ENCODE data around the gene HIVEP3. TPM values are rescaled to one million over a fixed set of nuclear protein-coding genes. Genes with fewer than 3 reads are reported as not detected.

The HIVEP3 gene
- total RNA-seq, 1 experiment from 2014 or later, result 0.55 TPM

- no peak for ATAC-seq
- ChIA-PET POLR2A (no interaction called here), CTCF (no interaction called here)
- H3K27me3 Mint-ChIP-seq (ENCODE audit: low read depth), result no peaks in the 10 kb centered on the region
- H3K9me3 Mint-ChIP-seq, result no peaks in the 10 kb centered on the region
- peaks cover under 1% of the 10 kb centered on the region; the same call in 1 of the 2 replicates for H3K4me1 Mint-ChIP-seq
- H3K27ac Mint-ChIP-seq, result no peak overlapping the region
- no peaks in the 10 kb centered on the region for H3K36me3 Mint-ChIP-seq
- TF ChIP-seq ZBTB43 (CRISPR knock-in tag; IDR thresholded peaks at IDR 0.05) (no peak), PREB (CRISPR knock-in tag; IDR thresholded peaks at IDR 0.05; ENCODE audit: borderline replicate concordance) (no peak), ATF2 (CRISPR knock-in tag; IDR thresholded peaks at IDR 0.05; ENCODE audit: borderline replicate concordance, low read depth) (no peak), SMAD4 (CRISPR knock-in tag; IDR thresholded peaks at IDR 0.05) (no peak), E2F5 (CRISPR knock-in tag; IDR thresholded peaks at IDR 0.05) (no peak), SOX15 (CRISPR knock-in tag; IDR thresholded peaks at IDR 0.05) (no peak), NFE2L1 (CRISPR knock-in tag; IDR thresholded peaks at IDR 0.05) (no peak), MXD4 (CRISPR knock-in tag; IDR thresholded peaks at IDR 0.05; ENCODE audit: borderline replicate concordance) (no peak), TP53 (CRISPR knock-in tag; IDR thresholded peaks at IDR 0.05) (no peak), TEAD4 (CRISPR knock-in tag; IDR thresholded peaks at IDR 0.05) (no peak), ELF4 (CRISPR knock-in tag; IDR thresholded peaks at IDR 0.05; ENCODE audit: low read depth) (no peak), ZNF138 (CRISPR knock-in tag; conservative IDR thresholded peaks at IDR 0.05) (no peak), MYBL2 (CRISPR knock-in tag; IDR thresholded peaks at IDR 0.05) (no peak), EMX1 (CRISPR knock-in tag; IDR thresholded peaks at IDR 0.05) (no peak), ZSCAN18 (CRISPR knock-in tag; IDR thresholded peaks at IDR 0.05) (no peak)
- DNase-seq (ENCODE audit: low spot score), result no peak
- no peak overlapping the region for H3K4me3 Mint-ChIP-seq
Observed at GRCh38 chr1:41774471-41774990, 144.2 kb downstream of the HIVEP3 start.

GRCh38 chr1:41773842-41774241 lies 144.9 kb downstream of the HIVEP3 start:
- no peaks in the 10 kb centered on the region for H3K4me1 Mint-ChIP-seq
- ChIA-PET POLR2A (no interaction called here), CTCF (no interaction called here)
- H3K9me3 Mint-ChIP-seq, result no peaks in the 10 kb centered on the region
- H3K27me3 Mint-ChIP-seq (ENCODE audit: low read depth), result no peaks in the 10 kb centered on the region
- H3K36me3 Mint-ChIP-seq, result no peaks in the 10 kb centered on the region
- ATAC-seq, result no peak
- no peak overlapping the region for H3K4me3 Mint-ChIP-seq
- DNase-seq (ENCODE audit: low spot score), result no peak
- H3K27ac Mint-ChIP-seq, result no peak overlapping the region
- no peak for TF ChIP-seq USF1 (CRISPR knock-in tag; IDR thresholded peaks at IDR 0.05)
- TF ChIP-seq FOXJ3 (CRISPR knock-in tag; IDR thresholded peaks at IDR 0.05; ENCODE audit: borderline replicate concordance), result no peak
- TF ChIP-seq E2F4 (CRISPR knock-in tag; IDR thresholded peaks at IDR 0.05; ENCODE audit: borderline replicate concordance, low read depth), result no peak
- TF ChIP-seq ETV6 (CRISPR knock-in tag; IDR thresholded peaks at IDR 0.05), result no peak
- no peak for TF ChIP-seq RELA (CRISPR knock-in tag; IDR thresholded peaks at IDR 0.05; ENCODE audit: borderline replicate concordance)
- TF ChIP-seq NFE2L1 (CRISPR knock-in tag; IDR thresholded peaks at IDR 0.05), result no peak
- TF ChIP-seq CBFB (CRISPR knock-in tag; IDR thresholded peaks at IDR 0.05; ENCODE audit: low read depth), result no peak
- TF ChIP-seq PRRX2 (CRISPR knock-in tag; IDR thresholded peaks at IDR 0.05), result no peak
- no peak for TF ChIP-seq JUN (CRISPR knock-in tag; IDR thresholded peaks at IDR 0.05)
- TF ChIP-seq AFF4 (CRISPR knock-in tag; IDR thresholded peaks at IDR 0.05; ENCODE audit: borderline replicate concordance), result no peak
- TF ChIP-seq IRF2 (CRISPR knock-in tag; IDR thresholded peaks at IDR 0.05; ENCODE audit: borderline replicate concordance, low read depth), result no peak
- TF ChIP-seq EMX1 (CRISPR knock-in tag; IDR thresholded peaks at IDR 0.05), result no peak

All from WTC11 (cell line).